HG02973 (cell line): Measurements from ENCODE around the gene GABRQ.
"Not testable (repeated sequence)": the region's sequence is repeated elsewhere in the genome, so short reads cannot be mapped to it uniquely, and the experiment has no call there.

Source experiments
- ATAC-seq: cut with Tn5 transposase; IDR thresholded peaks from one replicate; pipeline ENCODE4 v1.9.1; 2021; ENCODE audit warnings: moderate library complexity; ENCODE audit not compliant: unreplicated experiment

Gene GABRQ

DNA sequence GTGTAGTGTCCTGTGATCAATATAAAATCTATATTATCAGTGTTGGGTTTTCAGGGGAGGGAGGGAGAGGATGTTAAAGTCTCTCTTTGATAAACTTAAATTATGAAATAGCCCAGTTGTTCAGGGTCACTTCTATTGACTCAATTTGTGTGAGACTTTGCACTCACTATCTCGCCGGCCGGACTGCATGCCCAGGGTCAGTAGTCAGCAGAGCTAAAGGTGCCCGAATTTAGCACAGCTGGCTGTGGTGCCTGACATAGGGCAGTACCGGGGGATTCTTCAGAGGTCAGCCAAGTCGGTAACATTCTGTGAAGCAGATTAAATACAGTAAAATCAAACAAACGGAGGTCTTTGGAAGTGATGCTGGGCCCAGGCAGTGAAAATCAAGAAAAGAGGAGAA is 19.2 kb downstream of the GABRQ start:
- ATAC-seq: no peak

DNA sequence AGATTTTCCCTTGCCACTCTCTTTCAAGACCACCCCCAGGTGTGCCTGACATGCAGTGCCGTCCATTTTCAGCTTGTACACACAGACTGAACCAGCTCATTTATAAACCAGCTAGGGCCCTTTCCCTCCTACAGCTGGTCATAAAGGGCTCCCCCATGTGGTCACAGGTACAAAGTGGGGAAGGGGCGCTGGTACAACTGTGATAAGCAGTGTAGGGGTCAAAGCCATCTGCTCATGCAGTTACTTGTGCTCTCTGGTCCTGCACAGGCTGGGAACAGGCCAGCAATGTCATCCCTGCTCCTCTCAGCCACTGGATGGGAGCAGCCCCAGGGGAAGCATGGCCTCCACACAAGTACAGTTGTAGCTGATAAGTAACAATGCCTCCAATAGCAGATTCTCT is 20.6 kb downstream of the GABRQ start:
- no peak for ATAC-seq

DNA sequence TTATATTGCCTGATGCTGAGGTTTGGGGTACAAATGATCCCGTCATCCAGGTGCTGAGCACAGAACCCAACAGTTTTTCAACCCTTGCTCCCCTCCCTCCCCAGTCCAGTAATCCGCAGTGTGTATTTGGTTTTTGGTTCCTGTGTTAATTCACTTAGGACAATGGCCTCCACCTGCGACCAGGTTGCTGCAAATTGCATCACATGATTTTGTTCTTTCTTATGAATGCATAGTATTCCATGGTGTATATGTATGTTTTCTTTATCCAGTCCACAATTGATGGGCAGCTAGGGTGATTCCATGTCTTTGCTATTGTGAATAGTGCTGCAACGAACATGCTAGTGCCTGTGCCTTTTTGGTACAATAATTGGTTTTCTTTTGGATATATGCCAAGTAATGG is 25.4 kb downstream of the GABRQ start:
- no peak for ATAC-seq

DNA sequence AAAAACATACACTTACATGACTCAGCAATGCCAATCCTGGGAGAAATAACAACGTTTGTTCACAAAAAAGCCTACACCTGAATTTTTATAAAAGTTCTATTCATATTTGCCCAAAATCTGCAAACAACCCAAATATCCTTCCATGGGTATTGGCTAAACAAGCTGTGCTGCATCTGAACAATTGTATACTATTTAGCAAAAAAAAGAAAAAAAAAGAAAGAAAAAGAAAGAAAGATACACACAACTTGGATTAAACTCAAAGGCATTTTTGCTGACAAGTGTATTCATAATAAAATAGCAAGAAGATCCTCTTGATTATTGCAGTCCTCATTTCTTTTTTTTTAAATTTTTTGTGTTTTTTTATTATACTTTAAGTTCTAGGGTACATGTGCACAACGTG is 36.4 kb downstream of the GABRQ start:
- no peak for ATAC-seq

DNA sequence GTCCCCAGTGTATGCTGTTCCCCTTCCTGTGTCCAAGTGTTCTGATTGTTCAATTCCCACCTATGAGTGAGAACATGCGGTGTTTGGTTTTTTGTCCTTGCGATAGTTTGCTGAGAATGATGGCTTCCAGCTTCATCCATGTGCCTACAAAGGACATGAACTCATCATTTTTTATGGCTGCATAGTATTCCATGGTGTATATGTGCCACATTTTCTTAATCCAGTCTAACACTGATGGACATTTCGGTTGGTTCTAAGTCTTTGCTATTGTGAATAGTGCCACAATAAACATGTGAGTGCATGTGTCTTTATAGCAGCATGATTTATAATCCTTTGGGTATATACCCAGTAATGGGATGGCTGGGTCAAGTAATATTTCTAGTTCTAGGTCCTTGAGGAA is 37.0 kb downstream of the GABRQ start:
- ATAC-seq: not testable (repeated sequence)

DNA sequence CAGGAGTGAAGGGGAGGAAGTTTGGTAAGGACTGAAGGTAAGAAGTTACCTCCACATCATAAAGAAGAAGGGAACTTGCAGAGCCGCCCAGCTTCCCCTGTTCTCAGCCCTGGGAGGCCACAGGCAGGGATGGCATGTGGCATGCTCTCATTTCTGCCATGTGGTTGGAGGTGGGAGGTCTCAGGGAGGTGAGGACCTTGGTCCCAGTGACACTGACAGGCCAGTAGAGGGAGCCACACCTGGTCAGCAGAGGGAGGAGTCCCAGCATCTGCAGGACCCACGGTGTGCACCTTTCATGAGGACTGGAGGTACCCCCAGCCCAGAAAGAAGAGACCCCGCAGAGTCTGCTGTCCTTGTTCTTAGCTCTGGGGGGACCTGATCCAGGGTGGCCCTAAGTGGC is 43.3 kb downstream of the GABRQ start:
- not testable (repeated sequence) for ATAC-seq

DNA sequence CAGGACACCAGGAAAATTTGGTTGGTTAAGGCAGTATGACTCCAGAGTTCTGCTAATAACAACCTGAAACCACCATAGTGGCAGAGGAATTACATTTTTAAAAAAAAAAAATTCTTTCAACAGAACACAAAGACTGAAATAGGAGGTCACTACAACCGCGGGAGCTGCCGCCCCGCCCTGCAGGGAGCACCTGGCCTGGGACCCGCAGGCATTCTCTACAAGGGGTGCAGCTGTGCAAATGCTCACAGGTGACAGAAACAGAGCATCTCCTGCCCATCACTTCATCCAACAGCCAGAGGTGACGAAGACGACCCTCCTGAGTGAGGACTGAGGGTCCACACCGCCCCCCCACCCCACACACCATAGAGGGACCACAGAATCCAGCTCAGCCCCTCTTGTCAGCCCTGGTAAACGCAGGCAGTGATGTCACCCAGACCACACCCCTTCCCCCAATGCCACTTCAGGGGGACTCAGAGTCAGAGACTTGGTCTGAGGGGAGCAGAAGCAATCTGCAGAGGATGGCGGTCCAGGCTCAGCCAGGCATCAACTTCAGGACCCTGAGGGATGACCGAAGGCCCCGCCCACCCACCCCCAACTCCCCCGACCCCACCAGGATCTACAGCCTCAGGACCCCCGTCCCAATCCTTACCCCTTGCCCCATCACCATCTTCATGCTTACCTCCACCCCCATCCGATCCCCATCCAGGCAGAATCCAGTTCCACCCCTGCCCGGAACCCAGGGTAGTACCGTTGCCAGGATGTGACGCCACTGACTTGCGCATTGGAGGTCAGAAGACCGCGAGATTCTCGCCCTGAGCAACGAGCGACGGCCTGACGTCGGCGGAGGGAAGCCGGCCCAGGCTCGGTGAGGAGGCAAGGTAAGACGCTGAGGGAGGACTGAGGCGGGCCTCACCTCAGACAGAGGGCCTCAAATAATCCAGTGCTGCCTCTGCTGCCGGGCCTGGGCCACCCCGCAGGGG is 60.5 kb downstream of the GABRQ start, which contains the start of gene MAGEA3:
Gene MAGEA3, plus strand, starts transcription at position 843 of the 980 bp plus-strand sequence. CDS start 2,039 bp downstream, outside the sequence.
- ATAC-seq: not testable (repeated sequence)

DNA sequence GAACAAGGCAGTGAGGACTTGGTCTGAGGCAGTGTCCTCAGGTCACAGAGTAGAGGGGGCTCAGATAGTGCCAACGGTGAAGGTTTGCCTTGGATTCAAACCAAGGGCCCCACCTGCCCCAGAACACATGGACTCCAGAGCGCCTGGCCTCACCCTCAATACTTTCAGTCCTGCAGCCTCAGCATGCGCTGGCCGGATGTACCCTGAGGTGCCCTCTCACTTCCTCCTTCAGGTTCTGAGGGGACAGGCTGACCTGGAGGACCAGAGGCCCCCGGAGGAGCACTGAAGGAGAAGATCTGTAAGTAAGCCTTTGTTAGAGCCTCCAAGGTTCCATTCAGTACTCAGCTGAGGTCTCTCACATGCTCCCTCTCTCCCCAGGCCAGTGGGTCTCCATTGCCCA is 62.7 kb downstream of the GABRQ start:
- not testable (repeated sequence) for ATAC-seq

DNA sequence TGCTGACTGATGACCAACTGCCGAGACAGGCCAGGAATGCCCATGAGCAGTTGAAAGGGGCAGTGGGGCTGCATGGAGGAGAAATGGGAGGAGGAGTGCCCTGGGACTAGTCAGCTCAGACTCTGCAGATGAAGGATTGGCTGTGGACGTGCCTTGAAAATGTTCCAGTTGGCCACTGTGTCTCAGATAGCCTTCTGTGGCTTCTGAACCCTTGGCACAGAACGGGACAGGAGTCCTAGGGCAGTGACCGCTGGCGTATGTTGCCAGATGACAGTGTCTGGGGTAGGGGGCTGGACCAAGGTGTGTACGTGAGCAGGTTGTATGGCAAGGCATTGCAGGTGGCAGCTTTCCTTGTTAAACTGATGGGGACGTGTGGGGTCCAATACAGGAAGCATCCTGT is 68.8 kb downstream of the GABRQ start:
- not testable (repeated sequence) for ATAC-seq
